ENCODE results near the gene FAM181A.

The FAM181A gene

DNA sequence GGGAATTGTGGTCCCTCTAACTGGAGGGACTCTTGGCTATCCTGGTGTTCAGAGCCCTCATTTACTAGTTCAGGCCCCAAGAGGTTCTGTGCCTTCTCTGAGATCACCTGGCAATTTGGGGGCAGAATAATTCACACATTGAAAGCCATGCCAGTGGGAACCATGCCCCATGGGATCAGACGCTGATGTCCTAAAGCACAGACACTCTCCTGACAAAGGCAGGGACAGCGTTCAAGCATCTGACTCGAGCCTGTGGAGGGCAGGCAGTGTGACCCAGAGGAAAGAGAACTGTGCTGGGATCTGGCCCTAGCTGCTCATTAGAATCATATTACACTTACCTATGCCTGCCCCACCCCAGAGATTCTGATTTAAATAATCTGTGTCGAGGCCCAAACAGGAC, 51.6 kb downstream of the FAM181A start:
- DNase-seq (ENCODE audit: low spot score), result no peak

Measured in ecto neural progenitor cell (in vitro differentiated cells).